K562 (cell line): Measurements from ENCODE around the gene BMP8B. TPM values are rescaled to one million over a fixed set of nuclear protein-coding genes. Genes with fewer than 3 reads are reported as not detected.
A peak's percentile ranks its signal among the peaks of the same experiment; 100 is the strongest.

Experiments used
- ATAC-seq: fragments of 200-7000 bp; cut with Tn5 transposase; 3 replicates; pipeline ENCODE4 v1.9.1; 2020; ENCODE audit warnings: moderate library complexity
- BruUV-seq: library from RNA; stranded (reverse); fragments of 400-500 nt; replicated peaks from 2 replicates; lab custom pipeline; 2021; lab: Mats Ljungman, UMichigan
- CTCF ChIA-PET: fragments of 300-600 bp; formaldehyde crosslinking; extraction: SDS; loops from one replicate; lab custom pipeline; 2021; ENCODE audit warnings: low intra/inter-chr PET ratio; lab: Yijun Ruan, JAX
- POLR2A ChIA-PET: fragments of 300-600, 350-650 bp; sonication (Branson Sonifier 250); formaldehyde crosslinking; extraction: SDS; loops from one replicate; lab custom pipeline; 2021; ENCODE audit warnings: antibody characterized with exemption, inconsistent platforms; lab: Yijun Ruan, JAX
- DNase-seq, 4 experiments: peaks; one replicate each; pipeline versions ENCODE4 v3.0.0 to v3.0.0-alpha.2; 2011 to 2018; ENCODE audit warnings: low spot score in 3 of 4, mixed read lengths in 3 of 4; ENCODE audit errors: extremely low read depth in 1 of 4
- FAIRE-seq: peaks from 2 replicates; lab custom pipeline; 2011; peaks lifted over from hg19 to GRCh38; lab: Jason Lieb, UNC
- H2AFZ ChIP-seq: 2 replicates; pipeline ENCODE4 v1.6.0; 2011; ENCODE audit warnings: low read depth, low read length, control low read depth, inconsistent platforms
- H3K27ac ChIP-seq: fragments of 200-600 bp; 3 replicates; pipeline ENCODE4 v1.8.0; 2011; ENCODE audit warnings: low read depth, mild to moderate bottlenecking, control low read depth, inconsistent platforms, low read length, moderate library complexity, mixed read lengths; ENCODE audit errors: extremely low read depth
- H3K27me3 ChIP-seq, 2 experiments: fragments of 300-600 bp in 1 of 2; 2 replicates in 1 of 2; 3 replicates in 1 of 2; pipeline versions ENCODE4 v1.6.0 to v1.8.0; 2011; ENCODE audit warnings: inconsistent platforms in 2 of 2, low read length in 2 of 2, mild to moderate bottlenecking in 1 of 2, mixed read lengths in 1 of 2, moderate library complexity in 1 of 2; ENCODE audit not compliant: control insufficient read depth in 2 of 2, insufficient read depth in 2 of 2
- H3K36me3 ChIP-seq: fragments of 300-600 bp; 3 replicates; pipeline ENCODE4 v1.8.0; 2011; ENCODE audit warnings: mild to moderate bottlenecking, low read length, inconsistent platforms; ENCODE audit not compliant: control insufficient read depth, insufficient read depth
- H3K4me1 ChIP-seq, 2 experiments: fragments of 200-600 bp in 1 of 2; replicated peaks in 1 of 2; 2 replicates in 1 of 2; 3 replicates in 1 of 2; pipeline versions ENCODE4 v1.5.1 to v1.8.0; 2011; ENCODE audit warnings: inconsistent platforms in 2 of 2, low read length in 2 of 2, mild to moderate bottlenecking in 1 of 2, mixed read lengths in 1 of 2, moderate library complexity in 1 of 2; ENCODE audit not compliant: control insufficient read depth in 2 of 2, insufficient read depth in 2 of 2
- H3K4me2 ChIP-seq: 2 replicates; pipeline ENCODE4 v1.6.1; 2011; ENCODE audit warnings: low read length, control low read depth, inconsistent platforms, mixed read lengths; ENCODE audit not compliant: insufficient read depth
- H3K4me3 ChIP-seq: fragments of 200-600 bp; sonication (generic), shearing (Covaris generic); 2 replicates; pipeline ENCODE4 v1.5.1; 2016; ENCODE audit warnings: control low read depth, inconsistent platforms
- H3K79me2 ChIP-seq: fragments of 200-600 bp; 3 replicates; pipeline ENCODE4 v1.8.0; 2011; ENCODE audit warnings: low read length, inconsistent platforms; ENCODE audit not compliant: control insufficient read depth, insufficient read depth
- H3K9ac ChIP-seq, 2 experiments: 2 replicates each; pipeline versions ENCODE4 v1.6.0 to v1.6.1; 2011; ENCODE audit warnings: low read depth in 2 of 2, low read length in 2 of 2, control low read depth in 1 of 2, inconsistent platforms in 1 of 2, mild to moderate bottlenecking in 1 of 2, mixed read lengths in 1 of 2; ENCODE audit not compliant: insufficient read depth in 1 of 2
- H3K9me1 ChIP-seq: one replicate; pipeline ENCODE4 v1.6.0; 2011; ENCODE audit warnings: inconsistent platforms, mild to moderate bottlenecking, low read length, moderate library complexity; ENCODE audit not compliant: control insufficient read depth, insufficient read depth
- H3K9me3 ChIP-seq: replicated peaks from 2 replicates; pipeline ENCODE4 v1.5.1; 2011; ENCODE audit warnings: low read depth, low read length, inconsistent platforms; ENCODE audit not compliant: control insufficient read depth, insufficient read depth
- H4K20me1 ChIP-seq: replicated peaks from 2 replicates; pipeline ENCODE4 v1.6.1; 2011; ENCODE audit warnings: low read length, inconsistent platforms, mixed read lengths; ENCODE audit not compliant: control insufficient read depth, insufficient read depth
- ATF3 ChIP-seq, 2 experiments: fragments of 450-650 bp in 1 of 2; sonication (generic) in 1 of 2; formaldehyde crosslinking in 1 of 2; IDR thresholded peaks in 1 of 2; conservative IDR thresholded peaks in 1 of 2; 2 replicates each; pipeline versions ENCODE4 v1.6.1 to v1.8.1; 2016 to 2023; ENCODE audit warnings: mild to moderate bottlenecking in 2 of 2, moderate library complexity in 2 of 2, inconsistent platforms in 1 of 2, missing genetic modification reagents in 1 of 2
- BCOR ChIP-seq: fragments of 450-650 bp; IDR thresholded peaks from 2 replicates; pipeline ENCODE4 v1.6.1; 2016
- CEBPG ChIP-seq, 3 experiments: fragments of 200-800 bp in 1 of 3; sonication (Bioruptor generic) in 1 of 3; sonication (generic) in 1 of 3; formaldehyde crosslinking in 1 of 3; IDR thresholded peaks in 2 of 3; conservative IDR thresholded peaks in 1 of 3; 2 replicates each; pipeline versions ENCODE4 v1.6.1 to v1.8.0; 2016 to 2022; ENCODE audit warnings: missing compliant biosample characterization in 2 of 3, missing genetic modification characterization in 2 of 3, mild to moderate bottlenecking in 1 of 3, missing genetic modification reagents in 1 of 3
- FOXO4 ChIP-seq: fragments of 450-650 bp; formaldehyde crosslinking; IDR thresholded peaks from 2 replicates; pipeline ENCODE4 v1.4.0; 2020; ENCODE audit warnings: mild to moderate bottlenecking, moderate library complexity
- GTF2A2 ChIP-seq: IDR thresholded peaks from 2 replicates; pipeline ENCODE4 v1.6.1; 2016; ENCODE audit warnings: mild to moderate bottlenecking, missing genetic modification characterization, missing compliant biosample characterization
- HNRNPLL ChIP-seq: fragments of 200-400 bp; formaldehyde crosslinking; IDR thresholded peaks from 2 replicates; pipeline ENCODE4 v1.6.1; 2017; ENCODE audit warnings: low read length, low read depth, mild to moderate bottlenecking; ENCODE audit not compliant: poor library complexity, severe bottlenecking
- ID3 ChIP-seq, 2 experiments: fragments of 250-450 bp in 1 of 2; fragments of 450-650 bp in 1 of 2; sonication (Bioruptor Pico) in 1 of 2; IDR thresholded peaks; 2 replicates each; pipeline versions ENCODE4 v1.6.1 to v1.8.0; 2016 to 2021; ENCODE audit warnings: mild to moderate bottlenecking in 2 of 2, moderate library complexity in 2 of 2, missing compliant biosample characterization in 1 of 2, missing genetic modification characterization in 1 of 2
- NR1H2 ChIP-seq: sonication (generic); formaldehyde crosslinking; IDR thresholded peaks from 2 replicates; pipeline ENCODE4 v1.4.0; 2020; ENCODE audit warnings: mild to moderate bottlenecking, missing genetic modification reagents
- PML ChIP-seq: IDR thresholded peaks from 2 replicates; pipeline ENCODE4 v1.6.1; 2012; ENCODE audit warnings: low read length, inconsistent platforms
- POLR3G ChIP-seq: IDR thresholded peaks from 2 replicates; pipeline ENCODE4 v1.6.1; 2011; ENCODE audit not compliant: insufficient read length, insufficient replicate concordance; ENCODE audit errors: extremely low read depth
- RAD21 ChIP-seq, 2 experiments: fragments of 250-450 bp in 1 of 2; fragments of 450-650 bp in 1 of 2; sonication (Bioruptor Pico) in 1 of 2; formaldehyde crosslinking in 1 of 2; IDR thresholded peaks in 1 of 2; conservative IDR thresholded peaks in 1 of 2; 2 replicates each; pipeline versions ENCODE4 v1.4.0 to v1.8.0; 2020 to 2022; ENCODE audit warnings: mild to moderate bottlenecking in 2 of 2, moderate library complexity in 1 of 2
- SMARCA5 ChIP-seq: fragments of 450-650 bp; IDR thresholded peaks from 2 replicates; pipeline ENCODE4 v1.6.1; 2016
- SREBF1 ChIP-seq: fragments of 150-350 bp; IDR thresholded peaks from 2 replicates; pipeline ENCODE4 v1.6.1; 2014; ENCODE audit warnings: antibody characterized with exemption, low read depth, low read length, borderline replicate concordance
- WHSC1 ChIP-seq: IDR thresholded peaks from one replicate; pipeline ENCODE4 v1.6.1; 2012; ENCODE audit warnings: low read length, control low read depth, inconsistent platforms
- ZNF3 ChIP-seq: fragments of 250-450 bp; sonication (Bioruptor Pico); IDR thresholded peaks from 2 replicates; pipeline ENCODE4 v1.5.0; 2021; ENCODE audit warnings: mild to moderate bottlenecking, moderate library complexity
- ZNF354B ChIP-seq: fragments of 250-450 bp; sonication (Bioruptor Pico); IDR thresholded peaks from 2 replicates; pipeline ENCODE4 v1.4.0; 2020
- ZNF449 ChIP-seq: fragments of 250-450 bp; sonication (Bioruptor Pico); IDR thresholded peaks from 2 replicates; pipeline ENCODE4 v1.8.0; 2022; ENCODE audit warnings: moderate library complexity, mild to moderate bottlenecking, inconsistent platforms
- WGBS: fragments of 100-300 bp; shearing (Covaris generic); methylation state at CpG from one replicate; pipeline ENCODE4 v1.1.6; 2016; ENCODE audit warnings: low coverage, mixed read lengths; ENCODE audit not compliant: insufficient coverage; ENCODE audit errors: missing lambda C conversion rate; 5-methylcytosine and 5-hydroxymethylcytosine counted together
- in situ Hi-C: fragments of 300-500 bp; cut with MboI; formaldehyde crosslinking; loops from 4 replicates; pipeline ENCODE4 v1.15.0; 2018; ENCODE audit warnings: inconsistent platforms, mixed read lengths
- intact Hi-C: fragments of 100-400 bp; cut with micrococcal nuclease; formaldehyde crosslinking; loops from 2 replicates; pipeline ENCODE4 v1.14.2; 2022
- polyA plus RNA-seq, 8 experiments: library from polyadenylated mRNA; depleted of rRNA in 4 of 8; stranded (reverse) in 5 of 8; unstranded in 3 of 8; fragments of >200 nt; fragmentation: Nextera tagmentation in 2 of 8; fragmentation: Illumina TruSeq in 1 of 8; extraction: Ambion mirVana in 2 of 8; extraction: Trizol in 1 of 8; gene quantifications; 2 replicates each; pipeline versions ENCODE4 v1.2.1 to v1.2.3, GENCODE V29; 2011 to 2014; ENCODE audit warnings: inconsistent platforms in 1 of 8, missing spikeins in 1 of 8
- total RNA-seq, 7 experiments: library from RNA; depleted of rRNA in 6 of 7; stranded (reverse); fragments of >200 nt in 6 of 7; fragmentation: Illumina TruSeq in 2 of 7; extraction: Trizol in 2 of 7; gene quantifications; 2 replicates each; pipeline versions ENCODE4 v1.2.1 to v1.2.3, GENCODE V29; 2011 to 2021; ENCODE audit warnings: low replicate concordance in 1 of 7

Gene BMP8B
- total and polyA plus RNA-seq, 9 of the 15 experiments (the other 6 are each of a cell fraction or from before 2014, with no cell fraction given) = 0.03 to 0.33 (median 0.14) TPM

- ChIA-PET POLR2A (interaction anchor here (1.3 kb wide), 1 partner anchor 9 kb away, joined by 5 read pairs; no protein-coding TSS in a partner anchor), CTCF (no interaction called here)
- H3K4me2 ChIP-seq = no peak overlapping the region
- H3K9me1 ChIP-seq = no peaks in the 10 kb centered on the region
- peaks cover 12 to 54% of the 10 kb centered on the region in 2 experiments; a peak in 4 of 5 replicates for H3K27me3 ChIP-seq
- H3K9ac ChIP-seq = no peak overlapping the region
- peaks cover 6% of the 10 kb centered on the region; the same call in 1 of the 2 replicates for H4K20me1 ChIP-seq
- ATAC-seq = no peak
- no peaks in the 10 kb centered on the region for H3K36me3 ChIP-seq
- no peak overlapping the region for H2AFZ ChIP-seq
- in situ Hi-C loops (no loop called here), intact Hi-C loops (no loop called here)
- DNase-seq = peak in 1 of 4 experiments; percentile 6
- peaks cover 4 to 7% of the 10 kb centered on the region in 2 experiments; a peak in 2 of 5 replicates for H3K4me1 ChIP-seq
- H3K9me3 ChIP-seq = no peaks in the 10 kb centered on the region
- H3K4me3 ChIP-seq = no peak overlapping the region
- no peak overlapping the region for H3K27ac ChIP-seq
- 0% methylated on average over 2 of the region's 2 CpGs for WGBS
- no TSS peak for BruUV-seq
- no peak for FAIRE-seq
- H3K79me2 ChIP-seq = no peaks in the 10 kb centered on the region
- TF ChIP-seq PML (no peak), ATF3 (IDR thresholded peaks at IDR 0.05) (no peak), ATF3 (CRISPR knock-in tag; conservative IDR thresholded peaks at IDR 0.05) (no peak), RAD21 (CRISPR knock-in tag; conservative IDR thresholded peaks at IDR 0.05 in 1 of 2, IDR thresholded peaks at IDR 0.05 in 1 of 2) (no peak), POLR3G (no peak), NR1H2 (CRISPR knock-in tag) (no peak), SMARCA5 (0 out of 2 replicates have a peak, but pooled peaks have one; percentile 33), SREBF1 (no peak), ZNF449 (CRISPR knock-in tag) (no peak), FOXO4 (CRISPR knock-in tag) (no peak), BCOR (peak; percentile 70; the same call in 1 of the 2 replicates), WHSC1 (no peak), HNRNPLL (no peak), GTF2A2 (tag) (no peak), ZNF354B (CRISPR knock-in tag) (no peak), ZNF3 (CRISPR knock-in tag) (no peak), CEBPG (CRISPR knock-in tag; IDR thresholded peaks at IDR 0.05) (no peak), CEBPG (tag; conservative IDR thresholded peaks at IDR 0.05 in 1 of 2, IDR thresholded peaks at IDR 0.05 in 1 of 2) (no peak), ID3 (CRISPR knock-in tag; IDR thresholded peaks at IDR 0.05) (no peak), ID3 (tag; IDR thresholded peaks at IDR 0.05) (no peak)
Observed at GRCh38 chr1:39781349-39781715, 7.3 kb downstream of the BMP8B start.
